ENCODE data around the gene FAM210A.
A peak's percentile ranks its signal among the peaks of the same experiment; 100 is the strongest.
"Not testable (repeated sequence)": the region's sequence is repeated elsewhere in the genome, so short reads cannot be mapped to it uniquely, and the experiment has no call there.

Gene FAM210A, protein sequence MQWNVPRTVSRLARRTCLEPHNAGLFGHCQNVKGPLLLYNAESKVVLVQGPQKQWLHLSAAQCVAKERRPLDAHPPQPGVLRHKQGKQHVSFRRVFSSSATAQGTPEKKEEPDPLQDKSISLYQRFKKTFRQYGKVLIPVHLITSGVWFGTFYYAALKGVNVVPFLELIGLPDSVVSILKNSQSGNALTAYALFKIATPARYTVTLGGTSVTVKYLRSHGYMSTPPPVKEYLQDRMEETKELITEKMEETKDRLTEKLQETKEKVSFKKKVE

DNA sequence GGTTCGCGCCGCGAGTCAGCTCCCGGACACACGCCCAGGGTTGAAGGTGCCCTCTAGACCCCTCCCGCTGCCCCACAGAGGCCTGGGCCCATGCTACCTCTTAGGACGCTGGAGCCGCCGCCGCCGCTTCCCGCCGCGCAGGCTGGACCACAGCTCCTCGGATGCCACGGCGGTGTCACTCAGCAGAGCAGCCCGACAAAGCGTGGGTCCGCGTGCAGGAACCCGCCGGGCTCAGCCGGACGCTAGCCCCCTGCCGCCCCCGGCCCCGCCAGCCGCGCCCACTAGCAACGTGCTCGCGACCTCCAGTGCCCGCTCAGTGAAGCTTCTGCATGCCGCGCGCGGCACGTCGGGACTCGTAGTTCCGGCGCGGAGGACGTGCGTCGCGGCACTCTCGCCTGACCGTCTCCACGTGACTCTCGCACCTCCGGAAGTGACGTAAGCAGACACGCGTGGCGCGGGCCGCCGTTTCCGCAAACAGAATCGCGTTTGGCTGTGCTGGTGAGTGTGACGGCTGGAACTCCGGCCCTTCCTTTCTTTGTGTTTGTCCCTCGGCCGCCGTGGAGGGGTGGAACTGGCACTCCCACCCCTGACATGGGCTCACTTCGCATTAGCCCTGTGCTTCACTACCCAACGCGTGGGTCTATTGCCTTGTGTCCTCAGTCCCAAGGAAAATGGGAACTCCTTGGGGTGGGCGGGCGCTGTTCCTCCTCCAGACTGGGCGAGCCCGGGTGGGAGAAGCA lies at the start of gene FAM210A, which contains the start of gene RNMT:
Gene FAM210A, minus strand, starts transcription at position 327 of the 740 bp plus-strand sequence. CDS start 44,481 bp downstream, outside the sequence.
Gene RNMT, plus strand, starts transcription at position 442 of the 740 bp plus-strand sequence. CDS start 4,845 bp downstream, outside the sequence.
- peak; percentile 85 to 88 for DNase-seq (ENCODE audit: low read depth in 2 of 2)

DNA sequence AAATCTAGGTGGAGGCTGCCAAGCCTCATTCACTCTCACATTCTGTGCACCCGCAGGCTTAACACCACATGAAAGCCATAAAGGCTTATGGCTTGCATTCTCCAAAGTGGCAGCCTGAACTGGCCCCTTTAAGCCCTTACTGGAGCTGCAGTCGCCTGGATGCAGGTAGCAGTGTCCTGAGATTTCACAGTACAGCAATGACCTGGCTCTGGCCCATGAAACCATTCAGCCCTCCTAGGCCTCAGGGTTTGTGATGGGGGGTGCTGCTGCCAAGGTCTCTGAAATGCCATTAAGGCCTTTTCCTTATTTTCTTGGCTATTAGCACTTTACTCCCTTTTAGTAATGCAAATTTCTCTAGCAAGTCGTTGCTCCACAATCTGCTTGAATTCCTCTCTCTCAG lies 48.7 kb upstream of the FAM210A start:
- no peak for DNase-seq (ENCODE audit: low read depth in 2 of 2)

DNA sequence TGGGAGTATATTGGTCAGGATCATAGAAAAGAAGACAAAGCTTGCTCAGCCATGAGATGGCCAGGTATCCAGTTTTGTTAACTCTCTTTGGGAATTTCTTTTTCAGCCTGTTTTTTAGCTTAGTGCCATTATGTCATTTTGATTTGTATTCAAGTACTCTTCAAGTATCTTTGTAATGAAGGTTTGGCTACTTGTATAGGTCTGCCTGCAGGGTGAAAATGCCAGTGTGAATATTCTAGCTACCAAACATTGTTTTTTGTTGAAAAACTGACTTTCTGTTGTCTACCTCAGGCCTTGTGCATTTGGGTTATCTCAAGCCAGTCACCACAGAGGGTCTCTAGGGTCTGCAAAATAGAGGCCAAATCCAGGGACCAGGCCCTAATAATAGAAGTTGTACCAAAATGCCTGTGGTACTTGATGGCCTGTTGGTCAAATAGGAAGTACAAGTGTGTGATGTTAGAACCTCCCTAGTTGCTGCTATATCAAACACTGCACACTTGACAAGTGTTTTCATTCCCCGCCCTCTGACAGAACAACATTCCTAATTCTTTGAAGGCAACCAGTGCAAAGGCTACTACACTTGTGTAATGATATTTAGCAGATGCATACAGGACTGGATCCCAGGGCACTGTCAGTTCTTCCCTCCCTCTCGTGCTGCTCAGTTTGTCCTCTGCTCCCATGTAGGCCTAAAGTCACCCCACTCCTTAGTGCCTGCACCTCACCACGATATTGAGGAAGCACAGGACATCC lies 36.5 kb upstream of the FAM210A start:
- no peak for DNase-seq (ENCODE audit: low read depth in 2 of 2)

DNA sequence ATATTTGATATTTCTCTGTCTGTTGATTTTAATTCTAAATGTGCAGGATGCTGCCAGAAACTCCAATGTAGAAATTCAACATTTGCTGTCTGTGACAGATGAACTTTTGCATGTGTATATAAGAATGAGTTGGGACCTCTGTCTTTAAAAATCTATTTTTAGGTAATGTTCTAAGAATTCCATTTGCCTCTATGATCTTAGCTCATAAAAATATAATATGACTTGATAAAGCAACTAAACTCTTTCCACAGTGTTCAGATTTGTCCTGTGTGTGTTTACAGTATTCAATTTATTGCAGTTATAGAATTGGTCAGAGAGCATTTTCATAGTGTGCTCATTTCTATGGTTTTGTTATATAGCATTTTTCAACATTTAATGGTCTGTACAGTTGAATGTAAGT lies 33.7 kb upstream of the FAM210A start:
- no peak for DNase-seq (ENCODE audit: low read depth in 2 of 2)

DNA sequence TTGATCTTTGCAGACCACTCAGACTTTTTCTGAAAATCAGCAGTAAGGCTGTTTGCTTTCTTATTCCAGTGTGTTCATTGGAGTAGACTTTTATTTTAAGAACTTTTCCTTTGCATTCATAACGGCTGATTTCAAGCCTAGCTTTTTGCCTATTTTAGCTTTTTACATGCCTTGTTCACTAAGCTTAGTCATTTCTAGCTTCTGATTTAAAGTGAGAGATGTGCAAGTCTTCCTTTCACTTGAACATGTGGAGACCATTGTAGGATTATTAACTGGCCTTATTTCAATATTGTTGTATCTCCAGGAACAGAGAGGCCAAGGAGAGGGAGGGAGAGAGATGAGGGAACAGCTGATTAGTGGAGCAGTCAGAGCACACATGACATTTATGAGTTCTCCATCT lies 32.3 kb upstream of the FAM210A start:
- DNase-seq (ENCODE audit: low read depth in 2 of 2), result no peak

DNA sequence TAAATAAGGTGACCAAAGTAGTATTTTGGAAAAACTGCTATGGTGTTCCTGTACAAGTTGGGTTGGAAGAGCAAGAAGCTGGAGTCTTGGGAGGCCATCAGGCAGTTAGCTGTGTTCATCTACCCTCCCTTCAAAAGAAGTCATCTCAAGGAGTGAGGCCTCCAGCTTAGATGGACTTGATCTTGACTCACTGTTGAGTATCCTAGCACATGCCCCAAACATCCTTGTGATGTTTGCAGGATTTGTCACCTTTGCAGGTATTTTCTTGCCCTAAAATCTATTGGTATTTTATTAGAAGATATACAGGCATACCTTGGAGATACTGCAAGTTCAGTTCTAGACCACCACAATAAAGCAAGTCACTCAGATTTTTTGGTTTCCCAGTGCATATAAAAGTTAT lies 30.3 kb upstream of the FAM210A start:
- DNase-seq (ENCODE audit: low read depth in 2 of 2), result no peak

DNA sequence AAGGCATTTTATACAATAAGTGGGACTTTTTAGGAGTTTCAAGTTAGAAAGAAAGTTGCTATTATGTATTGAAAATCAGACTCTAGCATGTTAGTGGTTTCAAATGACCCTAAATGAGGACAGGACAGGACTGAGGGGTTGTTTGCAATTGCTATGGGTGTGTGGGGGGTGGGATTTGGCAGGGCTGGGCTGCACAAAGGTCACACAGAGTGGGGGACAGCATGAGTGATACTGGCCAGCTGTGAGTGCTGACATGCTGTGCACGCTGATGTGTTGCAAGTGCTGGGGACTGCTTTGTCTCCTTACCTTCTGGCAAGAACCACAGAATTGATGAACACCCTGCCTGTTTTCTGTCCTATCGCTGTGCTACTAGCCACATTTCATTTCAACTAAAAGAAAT lies 29.9 kb upstream of the FAM210A start:
- no peak for DNase-seq (ENCODE audit: low read depth in 2 of 2)

DNA sequence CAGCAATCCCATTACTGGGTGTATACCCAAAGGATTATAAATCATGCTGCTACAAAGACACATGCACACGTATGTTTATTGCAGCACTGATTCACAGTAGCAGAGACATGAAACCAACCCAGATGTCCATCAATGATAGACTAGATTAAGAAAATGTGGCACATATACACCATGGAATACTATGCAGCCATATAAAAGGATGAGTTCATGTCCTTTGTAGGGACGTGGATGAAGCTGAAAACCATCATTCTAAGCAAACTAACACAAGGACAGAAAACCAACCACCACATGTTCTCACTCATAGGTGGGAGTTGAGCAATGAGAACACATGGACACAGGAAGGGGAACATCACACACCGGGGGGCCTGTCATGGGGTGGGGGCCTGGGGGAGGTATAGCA lies 25.2 kb upstream of the FAM210A start:
- DNase-seq (ENCODE audit: low read depth in 2 of 2), result not testable (repeated sequence)

DNA sequence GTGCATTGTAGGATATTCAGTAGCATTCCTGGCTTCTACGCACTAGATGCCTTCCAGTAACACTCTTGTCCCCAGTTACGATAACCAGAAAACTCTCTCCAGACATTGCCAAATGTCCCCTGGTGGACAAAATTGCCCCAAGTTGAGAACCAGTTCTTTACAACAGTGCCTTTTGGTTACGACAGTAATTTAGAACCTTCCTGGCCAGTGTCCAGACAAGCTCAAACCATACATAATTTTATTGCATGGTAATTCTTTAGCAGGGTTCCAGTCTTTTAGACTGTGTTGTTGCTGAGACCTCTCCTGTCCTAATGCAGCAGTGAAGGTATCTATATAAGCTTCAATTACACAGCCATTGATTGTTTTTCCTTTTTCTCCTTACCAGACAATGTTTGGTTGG lies 20.3 kb upstream of the FAM210A start:
- no peak for DNase-seq (ENCODE audit: low read depth in 2 of 2)

DNA sequence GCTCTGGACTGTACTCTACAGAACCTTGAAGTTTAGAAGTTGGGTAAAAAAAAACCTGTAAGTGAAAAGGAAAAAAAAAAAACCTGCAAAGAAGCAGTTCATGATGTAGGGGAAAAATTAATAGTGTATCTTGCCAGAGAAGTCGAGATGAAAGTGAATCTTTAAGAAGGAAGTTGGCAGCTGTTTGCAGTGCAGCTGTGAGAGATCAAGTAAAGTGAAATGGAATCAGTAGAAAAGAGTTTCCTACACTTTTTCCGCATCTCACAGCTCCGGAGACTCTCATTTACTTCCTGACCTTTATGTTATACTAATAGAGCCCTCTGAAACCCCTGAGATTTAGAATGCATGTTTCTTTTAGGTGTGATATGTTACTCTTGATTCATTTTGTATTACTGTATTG lies 19.3 kb upstream of the FAM210A start:
- no peak for DNase-seq (ENCODE audit: low read depth in 2 of 2)

DNA sequence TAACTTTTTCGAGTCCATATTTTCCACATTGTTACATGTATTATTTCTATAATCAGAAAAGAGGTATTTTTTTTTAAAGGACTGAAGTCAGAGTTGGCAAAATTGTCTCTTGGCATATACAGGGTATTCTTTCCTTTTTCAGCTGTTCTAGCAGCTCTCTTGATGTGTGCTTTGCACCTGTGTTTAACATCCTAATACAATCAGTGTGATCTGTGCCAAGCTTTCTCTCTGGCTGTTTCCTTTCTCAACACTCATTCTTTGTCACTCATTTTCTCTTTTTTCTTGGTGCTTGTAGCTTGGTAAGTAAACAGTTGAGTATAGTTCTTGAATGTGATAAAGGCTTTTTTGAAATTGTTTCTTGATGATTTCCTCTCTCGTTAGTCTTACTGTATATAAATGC lies 9.3 kb upstream of the FAM210A start:
- DNase-seq (ENCODE audit: low read depth in 2 of 2), result no peak

DNA sequence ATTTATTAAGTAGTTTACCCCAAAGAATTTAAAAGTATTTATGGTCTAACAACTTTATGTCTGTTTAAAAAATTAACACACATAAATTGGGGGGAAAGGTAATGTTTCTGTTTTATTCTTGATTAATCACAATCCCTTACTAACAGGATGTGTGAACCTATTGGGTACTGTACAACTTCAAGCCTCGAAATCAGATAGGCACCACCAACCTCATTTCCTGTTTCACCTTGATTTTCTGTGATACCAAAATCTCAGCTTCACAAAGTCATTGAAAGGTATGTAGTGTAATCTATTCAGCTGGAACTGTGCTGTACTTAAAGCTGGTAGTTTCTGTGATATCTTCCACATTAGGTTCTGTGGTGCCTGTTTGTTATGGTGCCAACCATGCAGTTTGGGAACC lies 4.1 kb upstream of the FAM210A start:
- no peak for DNase-seq (ENCODE audit: low read depth in 2 of 2)

DNA sequence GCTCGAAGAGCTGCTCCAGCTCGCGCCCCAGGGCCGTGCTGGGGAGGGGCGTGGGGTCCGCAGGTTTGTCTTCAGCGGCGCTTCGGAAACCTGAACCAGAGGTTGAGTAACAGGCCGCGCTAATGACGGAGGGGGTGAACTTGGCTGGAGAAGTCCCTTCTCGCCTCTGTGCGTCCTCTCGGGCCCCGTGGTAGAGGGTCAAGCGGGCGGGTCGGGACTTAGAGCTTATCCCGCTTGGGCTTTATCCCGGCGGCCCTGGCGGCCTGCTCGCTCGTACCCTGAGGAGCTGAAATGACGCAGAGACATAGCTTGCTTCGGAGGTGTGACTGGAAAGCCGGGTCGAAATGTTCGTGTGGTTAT lies 594 bp upstream of the FAM210A start:
- no peak for DNase-seq (ENCODE audit: low read depth in 2 of 2)

DNA sequence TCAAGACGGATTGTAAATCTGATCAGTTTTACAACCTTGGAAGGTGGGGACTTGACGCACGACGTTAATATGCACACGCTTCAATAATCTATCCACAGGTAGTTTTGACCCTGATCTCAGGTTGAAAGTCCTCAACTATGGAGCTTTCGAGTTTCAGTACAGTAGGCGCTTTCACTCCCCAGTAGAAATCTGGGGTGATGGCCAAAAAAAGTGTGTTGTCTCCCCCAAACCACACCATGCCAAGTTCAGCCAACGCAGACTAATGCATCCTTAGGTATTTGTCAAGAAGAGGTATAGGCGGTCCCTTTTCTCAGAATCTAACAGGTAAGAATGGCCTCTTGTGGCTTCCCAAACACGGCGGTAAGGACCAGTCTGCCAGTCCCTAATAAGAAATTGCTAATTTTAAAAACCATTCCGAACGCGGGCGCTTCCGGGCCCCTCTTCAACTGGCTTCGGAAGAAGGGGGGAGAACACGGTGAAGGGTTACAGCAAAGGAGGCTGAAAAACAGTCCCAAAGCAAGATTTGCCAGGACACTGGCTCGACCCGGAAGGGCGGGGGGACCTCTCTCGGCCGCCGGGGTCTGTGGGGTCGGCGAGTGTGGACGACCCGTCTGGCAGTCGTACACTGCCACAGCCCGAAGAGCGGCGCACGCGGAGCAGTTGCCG lies 659 bp downstream of the FAM210A start:
- DNase-seq (ENCODE audit: low read depth in 2 of 2), result no peak

DNA sequence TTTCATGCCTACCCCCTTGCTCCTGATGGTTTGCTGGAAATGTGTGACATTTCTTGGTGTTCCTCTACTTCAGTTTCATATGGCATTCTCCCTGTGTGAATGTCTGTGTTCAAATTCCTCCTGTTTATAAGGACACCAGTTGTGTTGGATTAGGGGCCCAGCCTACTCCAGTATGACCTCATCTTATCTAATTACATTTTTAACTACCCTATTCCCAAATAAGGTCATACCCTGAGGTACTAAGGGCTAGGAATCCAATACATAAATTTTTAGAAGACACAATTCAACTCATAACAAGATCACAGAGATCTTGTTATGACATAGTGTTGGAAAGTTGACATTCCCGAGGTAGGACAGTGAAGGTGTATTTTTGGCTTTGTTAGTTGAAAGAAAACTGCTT lies 5.5 kb downstream of the FAM210A start:
- no peak for DNase-seq (ENCODE audit: low read depth in 2 of 2)

DNA sequence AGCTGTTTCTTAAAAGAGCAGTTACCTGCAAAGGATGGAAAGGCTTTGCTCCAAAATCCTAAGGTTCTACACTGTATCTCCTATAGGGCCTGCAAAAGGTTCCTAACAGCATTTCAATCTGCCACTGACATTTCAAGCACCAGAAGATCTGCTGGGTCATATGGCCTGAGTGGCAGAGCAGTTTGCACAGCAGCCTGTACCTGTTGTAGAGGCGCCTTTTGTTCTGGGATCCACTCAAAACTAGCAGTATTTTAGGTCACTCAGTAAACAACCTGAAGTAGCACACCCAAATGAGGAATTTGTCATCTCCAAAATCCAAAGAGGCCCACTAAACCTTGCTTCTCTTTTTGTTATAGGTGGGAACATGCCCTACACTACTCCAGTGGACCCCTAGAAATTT lies 6.2 kb downstream of the FAM210A start:
- DNase-seq (ENCODE audit: low read depth in 2 of 2), result no peak

DNA sequence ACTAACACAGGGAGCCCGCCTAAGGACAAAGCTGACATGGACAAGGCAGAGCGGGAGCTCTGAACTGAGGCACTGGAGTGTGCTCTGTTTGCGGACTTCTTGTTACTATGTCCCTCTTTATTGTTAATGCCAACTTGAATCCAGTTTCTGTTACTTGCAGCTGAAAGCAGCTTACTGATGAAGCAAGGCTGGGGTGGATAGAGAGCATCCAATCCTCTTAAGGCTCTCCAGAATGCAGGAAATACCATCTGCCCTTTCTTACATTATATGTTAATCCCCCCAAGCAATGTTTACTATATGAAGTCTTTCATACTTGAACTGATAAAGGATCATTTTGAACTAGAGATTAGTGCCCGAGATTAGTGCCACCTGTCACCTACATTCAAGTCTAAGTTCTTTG lies 9.4 kb downstream of the FAM210A start:
- DNase-seq (ENCODE audit: low read depth in 2 of 2), result no peak

DNA sequence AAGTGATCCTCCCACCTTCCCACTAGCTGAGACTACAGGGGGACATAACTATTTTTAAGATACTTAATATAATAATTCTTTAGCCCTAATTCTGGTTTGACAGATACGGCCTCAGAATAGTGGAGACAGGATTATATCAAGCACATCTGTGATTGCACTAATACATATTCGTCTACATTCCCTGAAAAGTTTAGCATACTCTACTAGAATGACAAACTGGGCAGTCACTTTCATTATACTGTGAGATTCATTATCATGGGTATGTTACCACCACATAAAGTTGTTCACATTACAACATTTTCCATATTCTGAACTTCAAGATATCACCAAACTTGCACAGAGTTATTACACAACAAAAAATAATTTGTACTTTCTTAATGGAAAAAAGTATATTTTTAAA lies 11.0 kb downstream of the FAM210A start:
- no peak for DNase-seq (ENCODE audit: low read depth in 2 of 2)

DNA sequence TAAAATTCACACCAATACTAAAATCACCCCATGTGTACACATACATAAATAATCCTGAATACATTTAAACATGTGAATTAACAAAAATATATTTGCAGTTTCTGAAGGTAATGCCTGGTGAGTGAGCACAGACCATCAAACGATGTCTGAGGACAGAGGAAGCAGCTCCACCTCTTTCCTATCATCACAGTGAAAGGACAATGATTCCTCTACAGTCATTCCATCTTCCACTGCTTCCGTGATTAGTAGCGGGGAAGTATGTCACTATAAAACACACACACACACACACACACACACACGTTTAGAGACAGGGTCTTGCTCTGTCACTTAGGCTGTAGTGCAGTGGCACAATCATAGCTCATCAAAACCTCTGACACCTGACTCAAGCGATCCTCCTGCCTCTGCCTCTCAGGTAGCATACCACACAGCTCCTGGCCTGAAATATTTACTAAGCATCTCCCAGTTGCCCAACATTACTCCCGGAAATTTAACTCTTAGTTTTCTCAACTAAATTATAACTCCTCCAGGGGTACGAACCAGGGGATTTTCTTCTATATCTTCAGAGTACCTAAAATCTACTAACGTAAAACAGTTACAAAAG lies 12.8 kb downstream of the FAM210A start:
- DNase-seq (ENCODE audit: low read depth in 2 of 2), result no peak

DNA sequence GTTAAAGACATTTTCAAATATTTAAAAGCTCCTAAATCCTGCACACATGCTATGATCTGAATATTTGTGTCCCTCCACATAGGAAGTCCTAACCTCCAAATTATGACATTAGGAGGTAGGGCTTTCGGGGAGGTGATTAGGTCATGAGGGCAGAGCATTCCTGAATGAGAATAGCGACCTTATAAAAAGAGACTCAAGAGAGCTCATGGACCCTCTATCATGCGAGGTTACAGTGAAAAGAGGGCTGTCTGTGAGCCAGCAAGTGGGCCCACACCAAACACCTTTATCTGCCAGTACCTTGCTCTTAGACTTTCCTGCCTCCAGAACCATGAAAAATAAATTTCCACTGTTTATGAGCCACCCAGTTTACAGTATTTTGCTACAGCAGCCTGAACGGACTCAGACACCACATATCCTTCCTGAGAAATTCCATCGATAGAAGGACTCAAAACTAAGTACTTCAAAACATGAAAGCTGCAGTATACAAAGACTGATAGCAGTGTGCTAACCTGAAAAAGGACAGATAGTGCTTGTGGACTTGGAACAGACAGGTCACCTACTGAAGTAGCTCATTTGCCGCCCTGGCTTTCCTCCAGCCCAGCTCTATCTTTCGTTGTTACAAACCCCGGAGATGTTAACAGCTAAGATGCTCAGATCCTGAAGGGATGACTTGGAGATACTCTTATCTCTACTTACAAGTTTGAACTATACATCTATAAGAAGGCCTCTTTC lies 13.8 kb downstream of the FAM210A start:
- DNase-seq (ENCODE audit: low read depth in 2 of 2), result no peak

DNA sequence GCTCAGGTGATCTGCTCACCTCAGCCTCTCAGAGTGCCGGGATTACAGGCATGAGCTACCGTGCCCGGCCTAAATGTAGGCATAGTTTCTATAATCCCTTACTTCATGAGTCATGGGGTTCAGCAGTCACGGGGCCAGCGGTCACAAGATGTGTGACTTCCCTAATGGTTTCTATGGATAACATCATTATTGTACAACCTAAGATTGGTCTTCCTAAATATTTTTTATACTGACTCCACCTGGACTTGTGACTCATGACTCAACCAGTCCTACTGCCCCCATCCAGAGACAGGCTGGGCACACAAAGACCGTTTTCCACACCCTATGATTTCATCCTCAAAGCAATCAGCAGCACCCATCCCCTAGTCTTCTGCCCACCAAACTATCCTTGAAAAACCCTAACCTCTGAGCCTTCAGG lies 15.9 kb downstream of the FAM210A start:
- DNase-seq (ENCODE audit: low read depth in 2 of 2), result no peak
